HG03066 (cell line): ENCODE measurements around the gene NAV3.

Source experiments
- ATAC-seq: cut with Tn5 transposase; IDR thresholded peaks from one replicate; pipeline ENCODE4 v1.9.1; 2021; ENCODE audit warnings: low read depth; ENCODE audit not compliant: unreplicated experiment

Gene NAV3

DNA sequence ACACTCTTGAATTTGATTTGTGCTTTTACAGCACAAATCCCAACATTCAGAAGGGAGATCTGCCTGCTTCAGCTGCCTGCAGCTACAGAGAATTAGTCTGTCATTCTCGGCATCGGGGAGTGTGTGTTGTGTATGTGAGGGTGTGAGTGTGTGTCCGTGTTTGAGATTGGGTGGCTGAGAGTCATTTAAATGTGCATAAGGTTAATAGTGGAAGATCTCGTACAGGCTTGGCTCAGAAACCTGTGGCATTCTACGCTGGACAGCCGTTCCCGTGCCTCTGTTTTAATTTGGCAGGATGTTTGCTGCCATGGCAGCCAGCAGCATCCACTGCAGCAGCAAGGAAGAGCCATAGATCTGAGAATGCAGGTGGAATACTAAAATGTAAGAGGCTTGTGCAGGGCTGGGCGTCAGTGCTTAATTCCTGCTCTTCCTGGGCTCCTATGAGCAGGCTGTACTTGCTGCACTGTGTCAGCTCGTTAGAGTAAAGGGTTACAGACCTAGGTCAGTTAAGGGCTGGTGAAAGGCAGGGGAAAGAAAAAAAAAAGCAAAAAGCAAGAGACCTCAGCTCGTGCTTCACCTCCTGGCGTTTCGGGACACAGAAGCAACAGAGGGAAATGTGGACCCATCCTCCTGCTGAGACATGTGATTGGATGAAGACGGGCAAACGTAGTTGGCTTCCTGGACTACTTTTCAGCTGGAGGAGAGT, 205.4 kb downstream of the NAV3 start:
- no peak for ATAC-seq

DNA sequence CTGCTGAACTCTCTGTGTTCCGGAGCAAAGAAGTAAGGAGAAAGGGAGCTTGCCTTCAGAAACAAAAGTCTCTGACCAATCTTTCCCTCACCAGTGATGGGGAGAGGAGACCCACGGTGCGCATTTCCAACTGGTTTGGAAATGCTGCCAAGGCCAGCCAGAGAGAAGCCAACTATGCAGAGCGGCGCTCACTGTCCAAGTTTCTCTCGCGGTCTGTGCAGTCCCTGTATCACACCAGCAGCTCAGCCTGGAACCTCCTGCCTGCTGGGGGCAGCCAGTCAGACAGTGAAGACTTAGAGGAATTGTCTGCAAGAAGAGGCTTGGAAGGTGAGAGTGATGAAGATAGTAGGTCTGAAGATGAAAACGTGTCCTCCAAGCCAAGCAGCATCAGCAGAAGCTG, 206.2 kb downstream of the NAV3 start:
- no peak for ATAC-seq

DNA sequence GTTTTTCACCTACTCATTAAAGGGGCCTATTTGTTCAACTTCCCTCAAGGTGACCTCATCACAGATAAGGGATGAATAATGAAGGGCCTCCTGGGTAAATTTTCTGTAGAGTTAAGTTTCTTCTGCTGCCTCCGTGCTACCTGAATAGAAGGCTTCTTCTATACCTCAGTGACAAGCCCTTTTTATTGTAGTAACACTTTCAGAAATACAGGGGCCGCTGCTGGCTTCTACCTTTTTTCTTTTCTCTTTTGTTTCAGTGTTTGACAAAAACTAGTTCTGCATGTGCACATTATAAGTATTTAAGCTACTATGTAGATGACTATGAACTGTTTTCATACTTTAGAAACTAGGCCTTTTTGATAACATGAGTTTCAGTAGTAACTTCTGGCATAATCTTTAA, 207.0 kb downstream of the NAV3 start:
- ATAC-seq: no peak

DNA sequence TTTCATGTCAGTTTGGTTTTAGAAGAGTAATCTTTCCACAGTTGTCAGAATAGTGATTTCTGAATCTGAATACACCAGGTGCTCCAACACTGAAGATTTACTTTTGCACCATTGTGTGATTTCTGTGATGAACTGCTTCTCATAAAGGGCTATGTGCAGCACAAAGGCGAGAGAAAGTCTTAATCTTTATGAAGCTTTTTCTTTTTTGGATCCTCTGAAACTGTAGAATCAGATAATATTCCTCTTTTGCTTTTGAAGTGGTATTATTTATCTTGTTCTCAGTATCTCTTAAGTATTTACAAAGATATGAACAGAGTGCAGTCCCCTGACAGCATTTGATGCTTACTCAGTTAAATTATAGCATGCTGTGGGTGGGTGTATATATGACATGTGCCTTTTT, 207.8 kb downstream of the NAV3 start:
- no peak for ATAC-seq

DNA sequence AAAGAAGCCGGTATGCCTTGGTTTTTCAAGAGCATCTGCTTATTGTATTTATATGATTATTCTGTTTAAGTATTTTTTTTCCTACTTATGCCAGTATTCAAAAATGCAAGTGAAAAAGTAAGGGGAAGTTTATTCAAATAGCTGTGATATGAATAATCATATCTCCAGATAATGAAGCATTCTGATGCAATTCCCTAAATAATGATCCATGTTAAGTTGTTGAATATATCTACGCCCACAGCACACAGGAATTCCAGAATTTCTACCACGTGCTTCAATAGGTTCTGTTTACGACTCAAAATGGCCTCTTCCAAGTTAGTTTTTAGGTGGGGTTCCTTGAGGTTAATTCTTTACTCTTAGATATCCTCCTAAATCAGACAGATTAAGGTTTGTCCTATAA, 208.3 kb downstream of the NAV3 start:
- no peak for ATAC-seq

DNA sequence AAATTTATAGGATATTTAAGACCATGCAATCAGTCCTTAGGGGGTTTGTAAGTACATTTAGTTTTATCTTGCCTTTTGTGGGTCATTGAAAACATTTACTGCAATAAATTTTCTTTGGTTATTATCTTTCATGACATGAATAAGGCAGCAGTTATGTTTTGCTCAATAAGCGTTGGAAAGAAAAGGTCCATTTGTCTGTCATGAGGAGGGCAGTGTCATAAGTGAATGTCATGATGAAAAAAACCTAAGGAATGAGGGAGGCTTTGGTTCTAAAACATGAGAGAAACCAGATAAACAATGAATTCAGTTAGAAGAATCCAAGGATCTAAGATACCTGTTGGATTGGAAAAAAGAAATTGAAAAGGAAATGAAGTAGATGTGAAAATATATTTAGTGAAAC, 209.4 kb downstream of the NAV3 start:
- ATAC-seq: no peak

DNA sequence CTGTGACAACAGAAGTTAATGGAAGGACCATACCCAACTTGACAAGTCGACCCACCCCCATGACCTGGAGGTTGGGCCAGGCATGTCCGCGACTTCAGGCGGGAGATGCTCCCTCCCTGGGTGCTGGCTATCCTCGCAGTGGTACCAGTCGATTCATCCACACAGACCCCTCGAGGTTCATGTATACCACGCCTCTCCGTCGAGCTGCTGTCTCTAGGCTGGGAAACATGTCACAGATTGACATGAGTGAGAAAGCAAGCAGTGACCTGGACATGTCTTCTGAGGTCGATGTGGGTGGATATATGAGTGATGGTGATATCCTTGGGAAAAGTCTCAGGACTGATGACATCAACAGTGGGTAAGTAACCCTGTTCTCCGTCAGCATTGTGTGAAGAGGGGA, 220.1 kb downstream of the NAV3 start:
- no peak for ATAC-seq

DNA sequence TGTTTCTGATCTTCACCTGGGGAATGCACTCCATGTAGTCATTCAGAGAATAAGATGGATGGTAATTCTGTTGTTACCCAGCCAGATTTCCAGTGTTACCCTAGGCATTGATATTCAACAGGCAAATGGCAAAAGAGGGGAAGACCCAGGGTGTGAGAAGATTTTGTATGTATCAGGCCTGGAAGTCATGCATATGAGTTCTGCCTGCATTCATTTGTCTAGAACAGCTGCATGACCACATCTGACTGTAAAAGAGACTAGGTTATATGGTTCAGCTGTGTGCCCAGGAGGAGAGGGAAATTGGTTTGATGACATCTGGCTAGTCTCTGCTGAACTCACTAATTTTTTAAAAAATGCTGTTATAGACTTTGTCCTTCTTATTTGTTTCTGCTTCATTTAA, 224.9 kb downstream of the NAV3 start:
- ATAC-seq: no peak

DNA sequence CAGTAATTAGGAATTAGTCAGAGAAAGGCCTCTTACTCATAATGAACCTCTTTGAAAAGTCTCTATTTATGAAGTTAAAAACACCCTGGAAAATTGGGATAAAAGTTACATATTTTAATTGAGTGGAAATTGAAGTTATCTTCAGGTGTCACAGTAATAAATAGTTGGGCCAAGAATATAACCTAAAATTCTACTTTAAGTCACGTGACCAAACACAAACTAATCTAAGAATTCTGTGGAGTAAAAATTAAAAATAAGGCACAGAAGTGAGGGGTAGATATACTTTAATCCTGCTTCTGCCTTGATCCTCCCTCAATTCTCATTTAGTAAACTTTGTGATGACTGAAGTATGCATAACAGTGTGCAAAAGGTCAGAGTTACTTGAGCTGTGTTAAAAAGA, 226.4 kb downstream of the NAV3 start:
- no peak for ATAC-seq

DNA sequence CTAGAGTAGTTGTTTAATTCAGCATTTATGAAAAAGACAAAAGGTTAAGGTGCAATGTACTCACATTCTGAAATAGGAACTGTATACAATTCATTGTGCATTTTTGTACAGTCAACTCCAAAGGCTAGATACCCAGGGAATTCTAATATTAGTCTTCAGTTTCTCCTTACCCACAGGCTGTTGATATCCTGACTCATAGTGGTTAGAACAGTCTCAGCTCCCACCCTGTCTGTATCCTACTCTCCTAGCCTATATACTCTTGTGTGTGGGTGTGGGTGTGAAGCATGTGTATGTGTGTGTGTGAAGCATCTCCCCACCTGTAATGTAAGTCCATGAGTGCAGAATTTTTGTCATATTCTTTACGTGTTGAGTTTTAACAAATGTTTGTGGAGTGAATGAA, 229.5 kb downstream of the NAV3 start:
- ATAC-seq: no peak

DNA sequence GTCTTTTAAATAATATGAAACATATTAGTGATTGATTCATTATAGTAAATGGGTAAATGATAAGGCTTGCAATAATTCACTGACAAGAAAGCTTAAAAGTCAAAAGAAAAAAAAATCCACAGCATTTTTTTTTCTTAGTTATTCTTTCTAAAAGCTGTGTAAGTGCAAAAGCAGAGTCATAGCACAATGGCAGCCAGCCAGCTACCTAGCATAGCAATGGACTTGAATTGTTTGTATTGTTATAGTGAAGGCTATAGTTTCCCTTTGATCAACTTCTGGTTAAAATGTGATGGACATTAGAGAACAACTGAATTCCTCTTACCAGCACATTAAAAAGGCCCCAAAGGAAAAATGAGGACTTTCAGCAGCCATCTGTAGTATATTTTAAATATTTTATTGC, 232.1 kb downstream of the NAV3 start:
- no peak for ATAC-seq

DNA sequence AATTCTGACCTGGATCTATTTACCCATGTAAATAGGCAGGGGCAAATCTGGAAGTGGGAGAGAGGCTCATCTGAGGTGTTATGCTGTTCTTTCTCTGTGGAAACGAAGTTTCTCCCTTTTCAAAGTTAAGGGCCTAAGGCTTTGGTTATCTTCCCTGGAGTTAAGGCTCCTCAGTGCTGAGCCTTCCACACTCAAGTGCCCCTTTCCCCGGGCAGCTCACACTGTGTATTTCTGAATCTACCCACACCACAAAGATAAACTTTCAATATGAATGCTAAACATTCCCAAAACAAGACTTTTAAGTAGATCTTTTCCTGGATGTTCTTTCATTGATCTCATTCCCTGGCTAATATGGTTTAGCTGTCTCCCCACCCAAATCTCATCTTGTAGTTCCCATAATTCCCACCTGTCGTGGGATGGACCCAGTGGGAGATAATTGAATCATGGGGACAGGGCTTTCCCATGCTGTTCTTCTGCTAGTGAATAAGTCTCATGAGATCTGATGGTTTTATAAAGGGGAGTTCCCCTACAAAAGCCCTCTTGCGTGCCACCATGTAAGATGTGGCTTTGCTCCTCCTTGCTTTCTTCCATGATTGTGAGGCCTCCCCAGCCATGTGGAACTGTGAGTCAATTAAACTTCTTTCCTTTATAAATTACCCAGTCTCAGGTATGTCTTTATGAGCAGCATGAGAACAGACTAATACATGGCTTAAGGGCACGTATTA, 251.1 kb downstream of the NAV3 start:
- no peak for ATAC-seq

DNA sequence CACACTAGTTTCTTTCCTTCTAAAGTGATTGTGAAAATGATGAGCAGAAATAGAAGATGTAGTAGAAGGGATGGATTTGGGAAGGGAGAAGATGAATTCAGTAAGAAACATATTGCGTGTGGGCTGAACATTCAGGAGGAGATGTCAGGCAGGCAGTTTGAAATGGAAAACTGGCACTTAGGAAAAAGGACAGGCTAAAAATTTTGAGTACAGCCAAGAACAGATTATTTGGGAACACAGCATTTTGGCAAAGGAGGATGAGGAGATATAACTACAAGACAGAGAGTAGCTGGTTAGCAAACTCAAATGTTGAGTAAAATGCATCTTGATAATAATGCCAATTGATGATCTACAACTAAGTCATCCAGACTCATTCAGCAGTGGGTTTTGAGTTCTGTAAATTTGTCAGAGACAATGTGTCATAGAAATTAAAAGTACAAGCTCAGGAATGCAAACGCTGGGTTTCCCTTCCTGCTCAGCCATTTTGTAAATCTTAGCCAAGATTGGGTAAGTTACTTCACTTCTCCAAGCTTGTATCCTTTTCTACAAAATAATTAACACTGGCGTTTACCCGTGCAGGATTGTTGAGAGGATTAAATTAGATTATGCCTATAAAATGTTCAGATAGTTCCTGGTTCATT, 255.0 kb downstream of the NAV3 start:
- no peak for ATAC-seq

DNA sequence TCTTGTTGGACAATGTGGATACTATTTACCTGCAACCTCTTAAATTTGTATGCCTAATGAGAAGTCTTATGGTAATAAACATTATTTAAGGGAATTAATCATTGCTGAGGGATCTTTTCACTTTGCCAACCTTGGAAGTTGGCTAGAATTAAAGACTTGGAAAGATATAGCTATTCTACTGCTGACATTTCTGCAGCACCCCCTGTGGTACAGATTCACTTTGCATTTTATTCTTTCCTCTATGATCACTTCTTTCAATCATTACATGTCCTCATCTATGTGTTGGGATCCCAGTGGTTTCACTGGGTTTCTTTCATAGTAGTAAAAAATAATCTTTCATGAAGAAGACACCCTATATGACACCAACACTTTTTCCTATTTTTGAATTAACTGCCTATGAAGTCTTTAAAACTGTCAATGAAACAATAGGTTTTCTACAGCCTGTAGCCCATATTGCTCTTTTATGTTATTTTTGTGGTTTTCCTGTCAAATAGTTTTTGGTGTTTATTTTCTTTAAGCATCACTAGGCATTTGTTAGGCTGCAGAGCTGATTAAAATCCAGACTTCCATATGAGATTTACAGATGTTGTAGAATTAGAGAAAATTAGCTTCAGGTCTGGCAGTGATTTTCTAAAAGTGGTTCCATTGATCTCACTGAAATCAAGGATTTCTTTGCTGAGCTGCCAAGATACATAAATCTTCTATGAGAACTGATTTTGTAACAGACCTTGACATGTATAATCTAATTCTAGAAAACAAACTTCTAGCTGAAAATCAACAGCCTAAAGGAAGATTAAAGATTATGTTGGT, 256.1 kb downstream of the NAV3 start:
- ATAC-seq: no peak

DNA sequence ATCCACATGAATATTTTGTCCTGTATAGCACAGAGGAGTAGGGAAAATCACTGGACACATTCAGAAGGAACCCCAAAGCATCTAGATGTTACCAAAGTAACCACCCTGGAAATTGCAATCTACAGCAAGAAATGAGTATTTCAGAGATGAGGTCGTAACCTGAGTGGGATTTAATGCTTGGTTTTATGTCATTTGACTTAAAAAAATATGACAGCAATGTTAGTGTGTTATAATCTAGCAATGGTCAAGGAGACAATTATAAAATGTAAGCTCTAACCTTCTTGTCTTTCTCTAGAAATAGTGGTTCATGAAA, 256.6 kb downstream of the NAV3 start:
- no peak for ATAC-seq

DNA sequence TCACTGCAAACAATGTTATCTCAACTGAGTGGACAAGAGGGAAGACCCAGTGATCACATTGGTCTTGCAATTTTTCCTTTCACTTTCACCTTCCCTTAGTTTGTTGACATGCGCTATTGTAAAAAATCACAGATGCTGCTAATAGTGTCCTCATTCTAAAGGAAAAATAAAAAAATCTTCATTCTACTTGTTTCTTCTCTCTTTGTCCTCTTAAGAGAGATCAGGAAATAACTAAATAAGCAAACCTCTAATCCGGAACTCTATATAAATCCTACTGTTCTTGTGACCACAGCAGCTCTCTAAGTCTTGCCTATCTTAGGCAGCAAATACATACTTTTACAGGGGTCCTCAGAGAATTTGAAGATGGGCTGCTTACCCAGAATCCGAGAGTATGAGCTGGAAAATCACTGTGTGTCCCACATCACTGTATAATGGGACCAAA, 257.7 kb downstream of the NAV3 start:
- no peak for ATAC-seq

DNA sequence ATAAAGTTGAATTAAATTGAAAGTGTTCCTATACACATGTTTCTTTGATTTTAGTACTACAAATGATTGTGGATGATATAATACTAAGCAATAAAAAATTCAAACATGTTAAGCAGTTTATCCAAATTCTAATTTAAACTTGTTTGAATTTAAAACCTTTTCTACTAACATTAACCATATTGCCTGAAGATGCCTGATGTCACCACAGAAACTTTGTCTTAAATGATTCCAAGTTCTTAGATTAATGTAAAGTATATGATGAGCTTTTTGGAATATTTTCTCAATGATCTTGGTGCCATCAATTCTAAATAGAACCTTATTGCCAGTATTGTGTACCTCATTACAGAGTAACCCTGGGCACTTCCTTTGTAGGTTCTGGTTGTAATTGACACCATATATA, 259.6 kb downstream of the NAV3 start:
- no peak for ATAC-seq

DNA sequence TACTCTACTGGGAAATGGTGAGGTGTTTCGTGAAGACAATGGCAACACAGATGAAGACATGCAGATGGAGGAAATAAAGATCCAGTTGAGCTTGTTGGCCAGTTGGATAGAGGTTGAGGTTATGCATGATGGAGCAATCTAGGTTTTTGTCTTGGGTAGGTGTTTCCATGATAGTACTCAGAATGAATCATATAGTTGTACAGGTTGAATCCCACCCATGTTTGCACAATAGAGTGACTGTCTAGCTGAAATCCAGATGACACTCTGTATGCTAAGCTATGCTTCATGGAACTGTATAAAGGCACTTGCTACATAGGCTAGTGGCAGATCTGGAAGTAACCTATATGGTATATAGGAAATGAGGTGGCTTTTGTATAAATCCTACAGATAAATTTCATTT, 264.9 kb downstream of the NAV3 start:
- no peak for ATAC-seq

DNA sequence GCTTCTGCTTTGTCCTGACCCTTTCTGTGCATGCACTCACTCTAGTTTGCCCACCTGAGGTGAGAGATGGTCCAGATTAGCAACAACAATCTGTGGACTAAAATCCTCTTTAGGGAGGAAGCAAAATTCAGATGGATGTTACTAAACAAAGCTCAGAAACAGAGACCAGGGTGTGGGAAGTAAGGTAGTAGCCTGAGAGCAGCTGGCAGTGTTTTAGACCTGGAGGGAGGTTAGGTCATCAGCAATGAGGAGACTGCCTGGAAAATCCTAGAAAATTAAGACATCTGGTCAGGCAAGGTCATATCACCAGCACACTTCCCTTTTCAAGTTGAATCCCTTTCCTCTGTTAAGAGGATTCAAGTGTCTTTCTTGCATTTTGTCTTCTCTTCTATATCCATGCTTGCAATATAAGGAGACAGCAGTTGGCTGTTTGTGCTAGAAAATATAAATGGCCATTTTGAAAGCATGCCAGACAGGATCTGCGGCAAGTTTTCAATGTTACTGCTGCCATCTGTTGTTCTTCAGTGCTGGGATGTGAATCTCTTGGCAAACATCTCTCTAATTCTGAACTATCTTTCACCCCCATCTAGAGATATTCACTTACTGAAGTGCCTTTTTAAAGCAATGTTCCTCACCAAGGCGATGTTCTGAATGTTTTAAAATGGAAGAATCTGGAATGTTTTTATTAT, 266.4 kb downstream of the NAV3 start:
- ATAC-seq: no peak

DNA sequence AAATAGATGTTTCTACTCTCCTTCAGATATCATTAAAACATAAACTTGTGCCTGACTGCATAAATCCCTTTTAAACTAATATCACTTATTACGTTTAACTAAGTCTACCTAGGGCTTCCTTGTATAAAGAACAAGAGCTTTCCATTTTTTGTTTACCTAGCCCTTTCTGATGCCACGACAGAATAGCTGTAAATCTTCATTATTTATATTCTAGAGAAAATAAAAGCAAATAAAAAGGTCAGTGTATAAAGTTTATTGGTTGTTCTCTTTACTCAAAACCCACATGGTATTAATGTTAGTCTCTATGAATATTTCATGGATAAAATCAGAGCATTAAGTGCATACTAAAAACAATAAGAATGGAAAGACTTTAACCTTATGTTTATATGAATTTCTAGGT, 269.1 kb downstream of the NAV3 start:
- no peak for ATAC-seq
